A172 (cell line): Measurements from ENCODE around the gene INPP4B. TPM values are rescaled to one million over a fixed set of nuclear protein-coding genes. Genes with fewer than 3 reads are reported as not detected.

Source experiments
- DNase-seq: peaks from one replicate; pipeline ENCODE4 v3.0.0-alpha.2; 2015; ENCODE audit warnings: low spot score
- total RNA-seq: library from RNA; depleted of rRNA; stranded (reverse); fragments of >200 nt; shearing (Covaris generic); gene quantifications from 2 replicates; pipeline ENCODE4 v1.2.3, GENCODE V29; 2014; rRNA removed

Gene INPP4B
- total RNA-seq = 31.8 and 42.4 TPM in 2 replicates

DNA sequence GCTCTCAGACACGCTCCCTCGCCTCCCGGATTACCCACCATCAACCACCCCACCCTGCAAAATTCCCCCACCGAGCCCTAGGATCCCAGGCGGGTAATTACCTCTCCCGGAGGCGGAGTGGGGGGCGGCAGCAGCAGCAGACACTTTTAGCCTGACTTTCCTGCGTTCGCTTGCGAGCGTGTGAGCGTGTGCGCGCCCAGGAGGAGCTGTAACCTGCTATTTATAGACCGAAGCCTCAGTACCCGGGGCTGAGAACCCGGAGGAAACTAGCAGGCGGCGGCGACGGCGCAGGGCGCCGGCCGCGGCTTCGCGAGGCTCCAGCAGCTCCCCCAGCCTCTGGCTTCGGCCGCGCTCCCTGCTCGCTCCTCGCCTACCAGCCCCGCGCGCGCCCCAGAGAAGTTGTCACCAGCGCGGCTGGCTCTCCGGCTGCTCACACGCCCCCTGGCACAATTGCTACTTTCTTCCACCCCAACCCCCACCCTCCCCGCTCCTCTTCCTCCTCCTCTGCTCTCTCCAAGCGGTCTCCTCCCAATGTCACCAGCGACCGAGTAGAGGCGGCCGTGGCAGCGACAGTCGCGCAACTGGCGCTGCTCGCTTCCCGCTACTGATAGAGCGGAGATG, at the start of gene INPP4B:
TSS of gene INPP4B (minus strand) at position 194 of the 621 bp plus-strand sequence.
- DNase-seq = peak; percentile 27

DNA sequence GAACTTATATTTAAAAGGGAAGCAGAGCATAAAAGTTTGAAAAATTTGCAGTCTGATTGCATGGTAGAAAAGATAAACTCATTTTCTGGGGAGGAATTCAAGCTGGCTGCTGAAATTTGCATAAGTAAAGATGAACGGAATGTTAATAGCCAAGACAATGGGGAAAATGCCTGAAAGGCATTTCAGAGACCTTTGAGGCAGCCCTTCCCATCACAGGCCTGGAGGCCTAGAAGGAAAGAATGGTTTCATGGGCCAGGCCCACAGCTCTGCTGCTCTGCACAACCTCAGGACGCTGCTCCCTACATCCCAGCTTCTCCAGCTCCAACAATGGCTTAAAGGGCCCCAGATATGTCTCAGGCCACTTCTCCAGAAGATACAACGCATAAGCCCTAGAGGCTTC, 46.9 kb upstream of the INPP4B start:
- DNase-seq = no peak

DNA sequence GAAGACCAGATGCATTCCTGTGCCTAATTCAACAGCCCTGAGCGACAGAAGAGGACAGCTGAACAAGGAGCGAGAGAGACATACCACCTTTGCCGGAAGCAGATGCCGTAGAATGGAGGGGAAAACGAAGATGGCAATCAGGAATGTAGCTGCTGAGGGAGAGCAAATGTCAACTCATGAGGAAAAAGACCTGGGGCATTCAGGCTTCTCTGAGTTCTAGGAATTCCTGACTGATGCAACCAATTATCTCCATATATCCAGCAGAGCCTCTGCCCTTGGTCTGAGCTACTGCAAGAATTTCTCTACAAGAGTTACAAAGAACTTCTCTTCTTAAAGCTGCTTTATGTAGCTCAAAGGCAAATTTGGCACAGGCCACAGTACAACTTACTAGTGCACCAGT, 40.5 kb upstream of the INPP4B start:
- DNase-seq = no peak

DNA sequence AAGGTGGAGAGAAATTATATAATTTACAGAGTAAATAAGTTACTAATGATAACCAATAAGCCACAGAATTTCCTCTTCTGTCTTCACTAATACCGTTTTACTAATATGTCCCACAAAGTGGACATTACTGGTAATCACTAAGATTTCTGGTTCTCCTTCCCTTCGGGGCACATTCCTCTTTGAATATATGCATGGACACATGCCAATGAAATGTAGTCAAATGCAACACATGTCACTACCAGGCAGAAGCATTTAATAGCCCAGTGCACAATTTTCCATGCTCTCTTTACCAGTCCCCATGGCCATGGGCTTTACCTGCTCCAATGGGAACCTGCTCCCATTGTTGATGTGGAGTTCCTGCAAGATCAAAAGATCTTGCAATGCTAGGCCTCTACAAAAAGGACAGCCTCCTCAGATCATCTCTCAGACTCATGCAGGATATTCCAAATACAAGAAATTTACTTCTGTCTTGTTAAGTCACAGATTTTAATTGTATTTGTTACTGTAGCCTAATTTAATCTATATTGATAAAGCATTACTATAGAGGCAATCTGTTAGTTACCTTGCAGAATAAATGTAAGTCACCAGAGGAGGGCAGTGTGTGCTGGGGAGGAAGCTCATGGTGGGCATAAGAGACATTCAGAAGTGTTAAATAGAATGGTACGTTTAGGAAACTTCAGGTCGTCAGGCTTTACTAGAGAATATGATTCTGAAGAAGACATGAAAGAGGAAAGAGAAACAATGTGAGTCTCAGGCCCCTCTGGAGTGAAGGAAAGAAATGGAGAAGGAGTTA, 37.1 kb upstream of the INPP4B start:
- DNase-seq = no peak

DNA sequence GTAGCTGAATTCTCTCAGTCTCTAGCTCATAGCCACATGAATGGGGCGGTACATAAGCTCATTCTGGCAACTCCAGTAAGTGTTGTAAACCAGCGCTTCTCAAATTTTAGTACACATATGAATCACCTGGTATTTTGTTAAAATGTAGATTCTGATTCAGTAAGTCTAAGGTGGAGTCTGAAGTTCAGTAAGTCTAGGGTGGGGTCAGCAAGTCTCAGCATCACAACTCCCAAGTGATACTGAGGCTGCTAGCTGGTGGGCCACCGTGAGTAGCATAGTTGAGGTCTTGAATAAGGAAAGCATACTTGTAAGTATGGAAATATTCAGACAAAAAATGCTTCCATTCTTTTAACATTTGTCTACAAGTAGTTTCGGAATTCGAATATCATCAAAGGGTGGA, 36.1 kb upstream of the INPP4B start:
- DNase-seq = no peak

DNA sequence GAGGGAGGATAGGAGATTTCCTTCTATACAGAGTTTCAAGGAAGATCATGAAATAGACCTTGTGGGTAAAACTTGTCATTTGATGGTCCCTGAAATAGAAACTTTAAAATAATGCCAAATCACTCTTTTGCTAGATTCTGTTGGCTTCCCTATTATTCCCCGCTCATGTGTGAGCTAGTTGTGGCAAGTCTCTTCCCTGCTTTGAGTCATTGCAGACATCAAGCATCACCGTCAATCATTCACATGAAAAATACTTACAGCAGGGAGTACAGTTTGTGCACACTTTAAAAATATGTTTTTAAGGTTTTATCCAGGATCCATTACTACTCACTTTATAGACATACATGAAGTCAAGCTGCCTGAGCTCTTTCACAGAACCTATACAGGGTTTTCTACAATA, 35.2 kb upstream of the INPP4B start:
- no peak for DNase-seq

DNA sequence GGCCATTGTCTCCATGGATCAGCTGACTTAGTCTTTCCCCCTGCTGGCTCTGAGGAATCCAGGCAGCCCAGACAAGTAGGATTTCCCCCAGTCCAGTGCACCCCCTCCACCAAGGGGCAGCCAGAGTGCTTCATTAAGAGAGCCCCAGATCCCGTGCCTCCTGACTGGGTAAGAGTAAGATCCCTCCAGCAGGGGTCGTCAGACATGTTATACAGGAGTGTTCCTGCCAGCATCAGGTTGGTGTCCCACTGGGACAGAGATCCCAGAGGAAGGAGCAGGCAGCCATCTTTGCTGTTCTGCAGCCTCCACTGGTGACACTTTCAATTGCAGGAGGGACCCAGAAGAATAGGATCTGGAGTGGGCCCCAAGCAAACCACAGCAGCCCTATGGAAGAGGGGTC, 29.0 kb upstream of the INPP4B start:
- no peak for DNase-seq

DNA sequence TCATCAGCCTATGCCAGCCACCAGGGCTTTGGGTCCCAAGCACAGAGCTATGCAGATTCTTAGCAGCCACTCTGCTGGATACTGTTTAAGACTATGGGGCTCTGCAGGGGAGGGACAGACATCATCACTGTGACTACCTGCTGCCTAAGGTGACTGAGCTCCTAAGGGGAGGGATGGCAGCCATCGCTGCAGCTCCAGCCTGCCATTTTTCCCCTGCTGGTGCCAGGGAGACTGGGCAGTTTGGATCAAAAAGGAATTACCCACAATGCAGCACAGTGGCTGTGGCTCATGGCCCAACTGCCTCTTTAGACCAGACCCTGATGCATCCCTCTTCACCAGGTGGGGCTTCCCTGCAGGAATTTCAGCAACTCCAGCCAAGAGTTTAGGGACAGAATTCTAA, 28.6 kb upstream of the INPP4B start:
- DNase-seq = no peak

DNA sequence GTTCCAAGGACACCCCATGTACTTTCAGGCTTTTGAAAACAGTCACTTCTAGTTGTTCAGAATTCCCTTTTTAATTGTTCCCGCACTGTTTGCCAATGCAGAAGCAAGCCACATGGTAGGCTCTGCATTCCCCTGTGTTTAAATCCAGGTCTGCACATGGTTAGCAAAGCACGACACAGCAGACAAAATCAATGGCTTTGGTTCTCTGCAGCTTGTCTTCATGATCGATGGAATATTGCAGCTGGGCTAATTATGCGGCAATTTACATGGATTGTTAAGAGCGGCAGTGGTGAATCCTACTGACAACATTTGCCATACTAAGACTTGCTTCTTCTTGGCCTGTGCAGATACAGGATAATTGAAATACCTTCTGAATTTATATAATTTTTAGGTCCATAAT, 20.6 kb upstream of the INPP4B start:
- no peak for DNase-seq

DNA sequence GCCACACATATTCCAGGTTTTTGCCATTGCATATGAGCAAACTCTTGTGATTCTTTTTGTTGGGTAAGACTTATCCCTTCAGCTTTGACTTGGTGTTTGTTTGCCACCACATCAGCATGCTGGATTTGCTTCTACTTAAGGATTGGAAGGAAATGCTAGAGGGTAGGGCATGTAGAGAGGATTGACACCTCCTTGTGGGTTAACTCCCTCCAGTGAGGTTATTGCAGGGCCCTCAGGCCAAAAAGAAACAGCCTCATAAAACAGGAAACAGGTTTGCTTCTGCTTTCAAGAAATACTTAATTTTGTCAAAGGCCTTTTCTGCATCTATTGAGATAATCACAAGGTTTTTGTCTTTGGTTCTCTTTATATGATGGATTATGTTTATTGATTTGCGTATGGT, 15.2 kb upstream of the INPP4B start:
- DNase-seq = no peak

DNA sequence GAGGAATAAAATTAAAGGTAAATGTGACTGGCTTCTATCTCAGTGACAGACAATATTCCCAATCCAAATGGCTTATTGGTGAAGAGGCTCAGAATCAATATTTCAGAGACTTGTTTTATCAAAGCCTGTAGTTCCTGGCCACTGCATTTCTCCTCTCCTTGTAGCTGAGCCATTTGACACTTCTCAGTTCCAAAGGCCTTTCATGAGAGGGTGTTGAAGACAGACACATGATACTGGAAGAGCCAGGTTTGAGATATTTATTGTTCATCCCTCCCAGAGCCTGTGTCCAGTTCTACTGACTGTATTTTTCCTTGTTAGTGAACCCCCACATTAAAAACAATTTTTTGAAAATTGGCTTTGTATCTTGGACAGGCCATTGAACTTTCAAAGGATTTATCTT, 12.9 kb upstream of the INPP4B start:
- DNase-seq = no peak

DNA sequence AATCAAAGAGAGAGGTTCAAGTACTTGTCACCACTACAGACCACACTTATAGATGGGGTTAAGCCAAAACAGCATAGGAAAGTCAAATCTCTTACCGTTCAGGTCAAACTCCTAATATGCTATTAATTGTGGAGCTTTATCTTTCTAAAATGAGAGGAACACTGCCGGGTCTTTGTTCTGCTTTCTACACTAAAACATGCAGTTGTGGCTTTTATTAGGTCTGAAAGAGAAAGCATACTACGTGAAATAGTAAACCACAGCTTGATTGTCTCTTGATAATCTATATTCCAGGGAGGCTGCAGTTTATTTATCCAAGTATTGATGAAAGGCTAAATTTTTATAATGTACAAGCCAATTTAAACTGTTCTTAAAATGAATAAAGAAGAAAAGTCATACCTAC, 12.3 kb upstream of the INPP4B start:
- no peak for DNase-seq

DNA sequence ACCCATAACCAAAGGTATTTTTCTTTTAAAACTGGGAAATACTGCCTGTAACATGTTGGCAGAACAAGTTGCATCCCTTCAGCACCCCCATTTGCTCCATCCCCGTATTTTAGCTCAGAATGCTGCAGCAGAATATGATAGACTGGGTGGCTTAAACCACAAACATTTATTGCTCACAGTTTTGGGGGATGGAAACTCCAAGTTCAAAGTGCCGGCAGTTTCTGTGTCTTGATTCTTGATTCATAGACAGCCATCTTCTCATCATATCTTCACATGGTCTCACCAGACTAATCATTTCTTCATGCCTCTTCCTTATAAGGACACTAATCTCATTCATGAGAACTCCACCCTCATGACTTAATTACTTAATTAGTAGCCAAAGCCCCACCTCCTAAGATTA, 10.5 kb upstream of the INPP4B start:
- DNase-seq = no peak

DNA sequence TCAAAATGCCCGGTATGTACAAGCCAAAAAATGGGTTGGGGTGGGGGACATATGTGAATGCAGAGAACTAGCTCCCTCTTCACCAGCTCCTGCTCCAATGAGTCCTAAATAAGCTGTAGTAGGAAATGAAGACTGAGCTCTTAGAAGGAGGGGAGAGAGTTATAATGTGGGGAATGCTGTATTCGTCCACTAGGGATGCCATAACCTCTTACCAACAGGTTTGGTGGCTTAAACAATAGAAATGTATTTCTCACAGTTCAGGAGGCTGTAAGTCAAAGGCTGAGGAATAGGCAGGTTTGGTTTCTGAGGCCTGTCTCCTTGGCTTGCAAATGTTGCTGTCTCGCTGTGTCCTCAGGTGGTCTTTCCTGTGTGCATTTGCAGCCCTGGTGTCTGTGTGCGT, 4.4 kb upstream of the INPP4B start:
- DNase-seq = no peak

DNA sequence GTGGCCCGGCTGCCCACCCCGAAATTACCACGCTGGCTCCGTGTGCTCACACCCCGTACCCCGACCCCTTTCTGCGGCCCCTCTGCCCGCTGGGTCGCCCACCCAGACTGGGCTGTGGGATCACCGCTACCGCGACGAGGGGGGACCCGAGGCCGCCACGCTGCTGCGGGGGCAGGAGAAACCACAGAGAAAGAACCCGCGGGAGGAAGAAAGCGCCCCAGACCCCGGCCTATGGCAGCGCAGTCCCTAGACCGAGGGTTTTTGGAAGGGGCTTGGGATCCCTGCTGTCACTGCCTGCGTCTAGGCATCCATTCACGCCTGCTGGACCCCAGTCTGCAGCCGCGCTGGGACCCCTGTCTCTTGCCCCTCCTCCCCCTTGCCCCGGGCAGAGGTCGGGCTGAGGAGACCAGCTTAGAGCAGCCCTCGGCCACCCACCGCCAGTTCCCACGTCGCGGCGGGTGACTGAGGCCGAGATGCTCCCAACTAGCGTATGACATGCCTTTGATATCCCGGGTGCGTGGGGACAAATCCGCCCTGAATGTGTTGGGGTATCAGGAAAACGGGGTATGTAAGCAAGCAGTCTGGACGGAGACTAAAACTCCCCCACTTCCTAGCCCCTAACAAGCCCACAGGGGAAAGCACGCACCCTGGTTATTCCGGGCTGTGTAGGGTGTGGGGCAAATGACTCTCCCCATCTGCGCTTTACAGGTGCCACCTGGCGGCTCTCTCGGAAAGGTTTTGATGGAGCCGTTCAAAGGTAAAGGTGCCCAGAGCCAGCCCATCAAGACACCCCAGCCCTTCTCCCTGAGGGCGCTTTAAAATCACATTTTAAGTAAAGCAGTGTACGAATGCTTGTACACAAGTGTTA, 862 bp upstream of the INPP4B start:
- no peak for DNase-seq

DNA sequence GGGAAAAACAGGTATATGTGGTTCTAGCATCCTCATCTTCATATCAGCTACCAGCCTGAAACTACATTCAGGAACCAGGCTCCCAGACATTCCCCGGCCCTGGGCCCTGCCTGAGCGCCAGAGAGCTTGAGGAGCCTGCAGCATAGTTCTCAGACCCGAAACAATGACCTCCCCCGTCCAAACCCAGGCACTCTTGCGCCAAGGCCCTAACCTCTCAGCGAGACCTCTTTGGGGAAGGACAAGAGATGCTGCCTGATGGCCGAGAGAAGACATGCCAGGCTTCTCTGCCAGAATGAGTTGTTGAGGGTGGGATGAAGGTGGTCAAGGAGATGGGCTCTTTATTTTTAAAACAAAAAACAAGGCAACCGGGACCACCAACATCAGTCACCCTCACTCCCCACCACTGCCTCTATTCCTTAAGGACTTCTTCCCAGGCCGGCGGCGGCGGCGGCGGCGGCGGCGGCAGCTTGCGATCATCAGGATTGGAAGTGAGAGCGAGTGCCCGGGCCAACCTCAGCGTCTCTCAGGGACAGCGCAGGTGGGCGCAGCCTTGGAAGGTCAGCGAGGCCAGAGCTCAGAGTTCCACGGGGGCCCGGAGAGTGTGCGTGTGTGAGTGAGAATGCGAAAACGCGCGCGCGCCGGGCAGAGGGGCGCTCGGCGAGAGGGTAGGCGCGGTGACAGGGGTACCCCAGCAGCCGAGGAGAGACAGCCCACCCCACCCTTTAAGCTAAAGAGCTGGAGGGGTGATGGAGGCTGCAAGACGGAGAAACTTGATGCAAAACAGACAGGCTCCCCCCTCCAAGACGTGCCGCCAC, 601 bp downstream of the INPP4B start:
- DNase-seq = no peak

DNA sequence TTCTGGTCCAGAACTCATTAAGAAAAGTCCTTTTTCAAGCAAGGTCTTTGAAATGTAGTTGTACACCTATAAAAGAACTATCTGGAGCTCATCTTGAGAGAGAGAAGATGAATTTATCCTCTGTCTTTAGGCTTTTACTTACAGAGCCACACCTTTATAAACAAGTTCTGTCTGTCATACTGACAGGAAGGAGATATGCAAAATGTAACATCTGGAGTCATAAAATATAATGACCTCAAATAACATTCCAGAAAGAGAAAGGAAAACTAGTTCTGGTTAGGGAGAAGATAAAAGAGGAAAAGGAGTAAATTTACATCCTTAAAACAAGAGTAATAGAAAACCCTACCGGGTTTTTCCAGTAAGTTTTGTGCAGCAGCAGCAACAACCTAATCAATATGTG, 1.3 kb downstream of the INPP4B start:
- no peak for DNase-seq

DNA sequence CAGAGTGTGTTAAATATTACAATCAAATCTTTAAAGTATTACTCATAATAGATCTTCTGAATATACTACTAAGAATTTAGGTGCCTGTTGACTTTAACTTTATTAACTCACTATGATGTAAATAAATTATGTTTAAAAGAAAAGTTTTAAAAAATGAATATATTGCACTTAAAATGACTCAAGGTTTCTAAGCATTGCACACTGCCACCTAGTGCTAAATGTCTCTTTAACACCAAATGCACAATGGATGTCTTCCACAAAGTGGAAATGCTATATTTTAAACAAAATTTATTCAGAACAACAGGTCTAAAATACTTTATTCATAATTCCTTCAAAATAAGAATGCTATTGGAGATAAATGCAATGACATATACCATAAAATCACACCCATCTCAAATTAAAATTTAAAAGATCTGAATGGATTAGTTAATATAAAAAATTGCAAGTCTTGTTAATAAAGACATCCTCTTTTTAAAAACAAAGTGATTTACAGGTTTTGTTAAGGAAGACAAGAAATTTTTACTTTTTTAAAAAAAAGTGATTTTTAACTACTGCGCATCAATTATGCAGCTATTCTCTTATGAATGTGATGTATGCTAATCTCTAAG, 5.5 kb downstream of the INPP4B start:
- DNase-seq = peak; percentile 16

DNA sequence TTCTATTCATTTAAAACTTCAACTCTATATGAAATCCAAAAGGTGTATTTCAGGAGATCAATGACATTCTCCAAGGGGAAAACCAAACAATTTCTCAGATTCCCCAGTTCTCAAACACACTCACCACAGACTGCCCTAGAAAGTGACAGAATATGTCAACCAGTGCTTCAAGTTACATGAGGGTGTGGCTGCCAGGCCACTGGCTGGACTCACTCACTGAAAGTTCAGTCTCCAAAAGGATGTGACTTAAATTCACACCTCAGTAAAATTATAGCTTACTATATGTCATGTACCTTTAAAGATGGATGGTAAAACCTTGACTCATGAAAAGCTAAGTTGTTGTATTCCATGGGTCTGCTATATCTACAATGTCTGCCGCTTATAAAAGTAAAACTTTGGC, 7.3 kb downstream of the INPP4B start:
- no peak for DNase-seq

DNA sequence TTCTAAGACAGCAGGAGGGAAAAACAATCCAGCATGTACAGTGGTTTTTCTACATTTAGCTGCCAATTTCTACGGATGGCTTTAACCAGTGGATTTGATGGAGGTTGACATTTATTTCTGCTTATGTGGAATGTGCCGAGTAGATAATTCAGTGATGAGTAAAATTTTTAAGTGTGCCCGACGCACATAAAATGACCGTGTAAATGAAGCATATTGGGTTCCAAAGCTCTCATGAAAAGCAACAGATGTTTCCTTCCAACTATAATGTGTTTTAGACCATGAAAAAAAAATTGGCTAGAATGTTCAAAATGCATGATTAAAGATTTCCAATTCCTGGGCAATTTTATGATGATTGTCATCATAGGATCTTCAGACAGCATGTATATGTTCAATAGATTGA, 14.1 kb downstream of the INPP4B start:
- DNase-seq = no peak

DNA sequence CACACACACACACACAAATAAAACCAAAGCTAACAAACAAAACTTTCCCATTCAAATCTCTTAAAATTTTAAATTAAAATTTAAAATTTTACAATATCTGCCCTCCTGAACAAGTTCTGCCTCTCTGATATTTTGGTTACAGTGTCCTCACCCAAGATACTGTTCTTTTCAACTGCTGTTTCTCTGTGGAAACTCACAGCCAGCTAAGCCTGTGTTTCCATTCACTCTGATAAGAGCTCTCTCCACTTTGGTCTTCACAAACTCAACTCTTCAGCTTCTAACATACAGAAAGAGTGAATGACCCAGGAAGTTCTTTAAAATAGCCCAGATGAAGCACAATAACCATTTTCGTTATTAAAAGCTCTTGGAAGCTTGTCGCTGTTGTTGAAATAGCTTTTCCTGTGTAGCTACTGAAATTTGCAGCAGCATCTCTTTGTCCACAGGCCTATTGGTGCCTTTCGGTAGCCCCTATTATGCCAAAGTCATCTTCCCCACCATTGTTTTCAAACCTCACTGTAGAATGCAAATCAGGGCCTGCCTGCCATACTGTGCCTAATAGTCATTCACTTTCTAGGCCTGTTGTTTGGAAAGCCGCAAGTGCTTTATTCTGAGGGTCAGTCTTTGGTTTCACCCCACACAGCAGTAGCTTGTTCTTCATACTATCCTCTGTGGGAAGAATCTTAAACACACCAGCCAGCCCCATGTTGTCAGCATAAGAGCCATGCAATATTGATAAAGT, 19.4 kb downstream of the INPP4B start:
- no peak for DNase-seq
